Measurements from ENCODE around the gene TNFRSF12A.
"Not testable (repeated sequence)": the region's sequence is repeated elsewhere in the genome, so short reads cannot be mapped to it uniquely, and the experiment has no call there.

The TNFRSF12A gene

GRCh38 chr16:3066440-3066748 lies 46.2 kb downstream of the TNFRSF12A start:
- no peak for DNase-seq (ENCODE audit: extremely low read depth, low read depth)

GRCh38 chr16:3068487-3068886 lies 48.3 kb downstream of the TNFRSF12A start:
- no peak for DNase-seq (ENCODE audit: extremely low read depth, low read depth)
- TF ChIP-seq CTCF (IDR thresholded peaks at IDR 0.05; ENCODE audit: low read depth, low read length), result no peak

More at GRCh38 chr16:3066440-3066748, 46.2 kb downstream of the TNFRSF12A start:
- no peak for TF ChIP-seq CTCF (IDR thresholded peaks at IDR 0.05; ENCODE audit: low read depth, low read length)

- not testable (repeated sequence) for DNase-seq (ENCODE audit: extremely low read depth, low read depth)
Measured at GRCh38 chr16:3069146-3069545, 49.0 kb downstream of the TNFRSF12A start.

GRCh38 chr16:3070608-3071111 lies 50.5 kb downstream of the TNFRSF12A start:
- DNase-seq (ENCODE audit: extremely low read depth, low read depth), result no peak
- no peak for TF ChIP-seq CTCF (IDR thresholded peaks at IDR 0.05; ENCODE audit: low read depth, low read length)

- no peak for DNase-seq (ENCODE audit: extremely low read depth, low read depth)
- TF ChIP-seq CTCF (IDR thresholded peaks at IDR 0.05; ENCODE audit: low read depth, low read length), result no peak
Measured at GRCh38 chr16:3071655-3072054, 51.5 kb downstream of the TNFRSF12A start.

Data from AG09319 (cell line).